Measurements from ENCODE around the gene BRMS1L. TPM values are rescaled to one million over a fixed set of nuclear protein-coding genes. Genes with fewer than 3 reads are reported as not detected.

The BRMS1L gene
- polyA plus RNA-seq, 2 of the 4 experiments (the other 2 are of a cell fraction) = 17.0 to 18.1 TPM

GRCh38 chr14:35853225-35853624 lies 27.1 kb downstream of the BRMS1L start:
- TF ChIP-seq GATA3 (IDR thresholded peaks at IDR 0.05; ENCODE audit: borderline replicate concordance) = no peak
- TF ChIP-seq, protein P1, sequence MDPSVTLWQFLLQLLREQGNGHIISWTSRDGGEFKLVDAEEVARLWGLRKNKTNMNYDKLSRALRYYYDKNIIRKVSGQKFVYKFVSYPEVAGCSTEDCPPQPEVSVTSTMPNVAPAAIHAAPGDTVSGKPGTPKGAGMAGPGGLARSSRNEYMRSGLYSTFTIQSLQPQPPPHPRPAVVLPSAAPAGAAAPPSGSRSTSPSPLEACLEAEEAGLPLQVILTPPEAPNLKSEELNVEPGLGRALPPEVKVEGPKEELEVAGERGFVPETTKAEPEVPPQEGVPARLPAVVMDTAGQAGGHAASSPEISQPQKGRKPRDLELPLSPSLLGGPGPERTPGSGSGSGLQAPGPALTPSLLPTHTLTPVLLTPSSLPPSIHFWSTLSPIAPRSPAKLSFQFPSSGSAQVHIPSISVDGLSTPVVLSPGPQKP (IDR thresholded peaks at IDR 0.05; ENCODE audit: low read depth, low read length) = no peak
- TF ChIP-seq ZC3H11A (IDR thresholded peaks at IDR 0.05) = no peak
- no peak for TF ChIP-seq CBX2 (IDR thresholded peaks at IDR 0.05; ENCODE audit: borderline replicate concordance, low read depth)
- no peak for TF ChIP-seq FOXS1 (CRISPR knock-in tag; IDR thresholded peaks at IDR 0.05)
- TF ChIP-seq, protein P2, sequence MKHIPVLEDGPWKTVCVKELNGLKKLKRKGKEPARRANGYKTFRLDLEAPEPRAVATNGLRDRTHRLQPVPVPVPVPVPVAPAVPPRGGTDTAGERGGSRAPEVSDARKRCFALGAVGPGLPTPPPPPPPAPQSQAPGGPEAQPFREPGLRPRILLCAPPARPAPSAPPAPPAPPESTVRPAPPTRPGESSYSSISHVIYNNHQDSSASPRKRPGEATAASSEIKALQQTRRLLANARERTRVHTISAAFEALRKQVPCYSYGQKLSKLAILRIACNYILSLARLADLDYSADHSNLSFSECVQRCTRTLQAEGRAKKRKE (CRISPR knock-in tag; IDR thresholded peaks at IDR 0.05; ENCODE audit: low read depth) = no peak
- TF ChIP-seq RAD21 (conservative IDR thresholded peaks at IDR 0.05 in 1 of 2, IDR thresholded peaks at IDR 0.05 in 1 of 2) = no peak
- no peak for TF ChIP-seq POLR2A (IDR thresholded peaks at IDR 0.05; ENCODE audit: low read length)
- TF ChIP-seq NPAS2 (CRISPR knock-in tag; IDR thresholded peaks at IDR 0.05; ENCODE audit: borderline replicate concordance) = no peak
- no peak for TF ChIP-seq PHF8 (IDR thresholded peaks at IDR 0.05; ENCODE audit: borderline replicate concordance, low read depth)
- no peak for TF ChIP-seq KDM5A (IDR thresholded peaks at IDR 0.05)
- no peak overlapping the region for H3K4me3 ChIP-seq
- DNase-seq (ENCODE audit: low read depth in 1 of 2, low spot score in 1 of 2) (no peak), ATAC-seq (no peak), FAIRE-seq (no peak)
- no peaks in the 10 kb centered on the region for H3K4me1 ChIP-seq
- WGBS (ENCODE audit: missing lambda C conversion rate) = 87% methylated on average over 2 of the region's 2 CpGs
- ChIA-PET POLR2A (no interaction called here), CTCF (no interaction called here)
- peaks cover 10% of the 10 kb centered on the region for H3K9me3 ChIP-seq
- H3K4me2 ChIP-seq = no peak overlapping the region
- no peak overlapping the region for H3K27ac ChIP-seq

- Histone ChIP-seq H3K9me3 (peaks cover 10% of the 10 kb centered on the region), H3K4me1 (no peaks in the 10 kb centered on the region), H3K4me3 (no peak overlapping the region), H3K4me2 (no peak overlapping the region), H3K27ac (no peak overlapping the region)
- DNase-seq (ENCODE audit: low read depth in 1 of 2, low spot score in 1 of 2) (no peak), ATAC-seq (no peak), FAIRE-seq (no peak)
- TF ChIP-seq JUN (IDR thresholded peaks at IDR 0.05) = no peak
- POLR2A ChIA-PET = no interaction called here
- CTCF ChIA-PET = interaction anchor here (0.8 kb wide), 1 partner anchor 50 kb away, joined by 3 read pairs; no protein-coding TSS in a partner anchor
- WGBS (ENCODE audit: missing lambda C conversion rate) = 58% methylated on average over 1 of the region's 1 CpG
Observed at GRCh38 chr14:35854696-35855270, 28.6 kb downstream of the BRMS1L start.

- TF ChIP-seq KDM1A (IDR thresholded peaks at IDR 0.05; ENCODE audit: low read depth) = no peak
- no peak for TF ChIP-seq RAD21 (conservative IDR thresholded peaks at IDR 0.05 in 1 of 2, IDR thresholded peaks at IDR 0.05 in 1 of 2)
- TF ChIP-seq E2F6 (IDR thresholded peaks at IDR 0.05; ENCODE audit: borderline replicate concordance, low read depth) = no peak
- TF ChIP-seq, protein P3, sequence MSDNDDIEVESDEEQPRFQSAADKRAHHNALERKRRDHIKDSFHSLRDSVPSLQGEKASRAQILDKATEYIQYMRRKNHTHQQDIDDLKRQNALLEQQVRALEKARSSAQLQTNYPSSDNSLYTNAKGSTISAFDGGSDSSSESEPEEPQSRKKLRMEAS (IDR thresholded peaks at IDR 0.05) = no peak
- TF ChIP-seq RNF2 (IDR thresholded peaks at IDR 0.05; ENCODE audit: borderline replicate concordance, low read depth) = no peak
- no peak for TF ChIP-seq KDM5A (IDR thresholded peaks at IDR 0.05)
- TF ChIP-seq EHMT2 (IDR thresholded peaks at IDR 0.05; ENCODE audit: low read depth) = no peak
- TF ChIP-seq ZNF302 (CRISPR knock-in tag; IDR thresholded peaks at IDR 0.05) = no peak
- TF ChIP-seq ZC3H11A (IDR thresholded peaks at IDR 0.05) = no peak
- TF ChIP-seq, protein P4, sequence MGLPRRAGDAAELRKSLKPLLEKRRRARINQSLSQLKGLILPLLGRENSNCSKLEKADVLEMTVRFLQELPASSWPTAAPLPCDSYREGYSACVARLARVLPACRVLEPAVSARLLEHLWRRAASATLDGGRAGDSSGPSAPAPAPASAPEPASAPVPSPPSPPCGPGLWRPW (IDR thresholded peaks at IDR 0.05) = no peak
- TF ChIP-seq PBX3 (IDR thresholded peaks at IDR 0.05) = no peak
- TF ChIP-seq RCOR1 (IDR thresholded peaks at IDR 0.05; ENCODE audit: low read depth, low read length) = no peak
- DNase-seq (ENCODE audit: low read depth in 1 of 2, low spot score in 1 of 2) = no peak
- Histone ChIP-seq H3K4me2 (no peak overlapping the region), H3K27ac (no peak overlapping the region), H3K4me1 (no peaks in the 10 kb centered on the region), H3K4me3 (no peak overlapping the region), H3K9me3 (peaks cover 10% of the 10 kb centered on the region)
- no peak for ATAC-seq
- CTCF ChIA-PET = interaction anchor here (0.8 kb wide), 1 partner anchor 15 kb away, joined by 3 read pairs; no protein-coding TSS in a partner anchor
- no peak for FAIRE-seq
- POLR2A ChIA-PET = no interaction called here
- 89% methylated on average over 6 of the region's 6 CpGs for WGBS (ENCODE audit: missing lambda C conversion rate)
Observed at GRCh38 chr14:35855876-35856481, 29.8 kb downstream of the BRMS1L start.

All from A549 (cell line).